WTC11 (cell line): ENCODE results near the gene WDR36. TPM values are rescaled to one million over a fixed set of nuclear protein-coding genes. Genes with fewer than 3 reads are reported as not detected.

ENCODE experiments used
- ATAC-seq: fragments of 200-7000 bp; cut with Tn5 transposase; 2 replicates; pipeline ENCODE4 v1.10.0; 2021; ENCODE audit warnings: mild to moderate bottlenecking, moderate library complexity
- CTCF ChIA-PET: fragments of 300-600 bp; sonication (Branson Sonifier 250); formaldehyde crosslinking; loops from one replicate; lab custom pipeline; 2021; ENCODE audit warnings: antibody characterized with exemption; lab: Charles Lee
- POLR2A ChIA-PET: fragments of 350-600 bp; sonication (Branson Sonifier 250); formaldehyde crosslinking; loops from one replicate; lab custom pipeline; 2021; ENCODE audit warnings: antibody characterized with exemption; lab: Charles Lee
- DNase-seq: peaks from one replicate; pipeline ENCODE4 v3.0.0; 2021; ENCODE audit warnings: low spot score
- H3K27ac Mint-ChIP-seq: 2 replicates; pipeline ENCODE4 v1.8.0; 2021; ENCODE audit warnings: mixed read lengths
- H3K27me3 Mint-ChIP-seq: 2 replicates; pipeline ENCODE4 v1.8.0; 2021; ENCODE audit warnings: low read depth, mild to moderate bottlenecking, moderate library complexity, mixed read lengths
- H3K36me3 Mint-ChIP-seq: 2 replicates; pipeline ENCODE4 v1.8.0; 2021; ENCODE audit warnings: mixed read lengths
- H3K4me1 Mint-ChIP-seq: 2 replicates; pipeline ENCODE4 v1.8.0; 2022; ENCODE audit warnings: mixed read lengths
- H3K4me3 Mint-ChIP-seq: 2 replicates; pipeline ENCODE4 v1.8.0; 2021; ENCODE audit warnings: mild to moderate bottlenecking, moderate library complexity, mixed read lengths
- H3K9me3 Mint-ChIP-seq: 2 replicates; pipeline ENCODE4 v1.8.0; 2021; ENCODE audit warnings: mixed read lengths
- E2F1 ChIP-seq: sonication (generic); formaldehyde crosslinking; IDR thresholded peaks from 2 replicates; pipeline ENCODE4 v1.8.0; 2022; ENCODE audit warnings: mild to moderate bottlenecking, missing genetic modification reagents
- E2F5 ChIP-seq: sonication (generic); formaldehyde crosslinking; IDR thresholded peaks from 2 replicates; pipeline ENCODE4 v1.8.1; 2022; ENCODE audit warnings: mild to moderate bottlenecking, moderate library complexity, missing genetic modification reagents
- ERG ChIP-seq: fragments of 250-450 bp; sonication (Bioruptor Pico); IDR thresholded peaks from 2 replicates; pipeline ENCODE4 v1.8.0; 2021; ENCODE audit warnings: mild to moderate bottlenecking
- MLX ChIP-seq: sonication (generic); formaldehyde crosslinking; IDR thresholded peaks from 2 replicates; pipeline ENCODE4 v1.8.1; 2023; ENCODE audit warnings: mild to moderate bottlenecking, missing genetic modification reagents, moderate library complexity
- NFATC4 ChIP-seq: fragments of 250-450 bp; sonication (Bioruptor Pico); IDR thresholded peaks from 2 replicates; pipeline ENCODE4 v1.9.0; 2021; ENCODE audit warnings: mild to moderate bottlenecking
- NR2C2 ChIP-seq: sonication (generic); formaldehyde crosslinking; IDR thresholded peaks from 2 replicates; pipeline ENCODE4 v1.8.0; 2022; ENCODE audit warnings: mild to moderate bottlenecking, missing genetic modification reagents
- PRDM15 ChIP-seq: sonication (generic); formaldehyde crosslinking; IDR thresholded peaks from 2 replicates; pipeline ENCODE4 v1.8.0; 2022; ENCODE audit warnings: missing genetic modification reagents
- SMAD3 ChIP-seq: sonication (generic); formaldehyde crosslinking; IDR thresholded peaks from 2 replicates; pipeline ENCODE4 v1.8.0; 2022; ENCODE audit warnings: missing genetic modification reagents, mild to moderate bottlenecking, borderline replicate concordance
- SMAD4 ChIP-seq: sonication (generic); formaldehyde crosslinking; IDR thresholded peaks from 2 replicates; pipeline ENCODE4 v1.8.0; 2022; ENCODE audit warnings: mild to moderate bottlenecking, missing genetic modification reagents
- SP1 ChIP-seq: sonication (generic); formaldehyde crosslinking; conservative IDR thresholded peaks from 2 replicates; pipeline ENCODE4 v1.8.1; 2022; ENCODE audit warnings: missing genetic modification reagents
- TP53 ChIP-seq: sonication (generic); formaldehyde crosslinking; IDR thresholded peaks from 2 replicates; pipeline ENCODE4 v1.8.1; 2023; ENCODE audit warnings: mild to moderate bottlenecking, missing genetic modification reagents
- ZNF416 ChIP-seq: fragments of 250-450 bp; sonication (Bioruptor Pico); IDR thresholded peaks from 2 replicates; pipeline ENCODE4 v1.9.0; 2021; ENCODE audit warnings: mild to moderate bottlenecking, inconsistent platforms
- ZNF532 ChIP-seq: fragments of 250-450 bp; sonication (Bioruptor Pico); IDR thresholded peaks from 2 replicates; pipeline ENCODE4 v1.9.0; 2021; ENCODE audit warnings: mild to moderate bottlenecking, borderline replicate concordance
- ZSCAN18 ChIP-seq: fragments of 250-450 bp; sonication (Bioruptor Pico); IDR thresholded peaks from 2 replicates; pipeline ENCODE4 v2.1.2; 2022; ENCODE audit warnings: mild to moderate bottlenecking, moderate library complexity
- total RNA-seq: library from RNA; stranded (reverse); gene quantifications from 3 replicates; pipeline ENCODE4 v1.2.3, GENCODE V29; 2021
- TF ChIP-seq, protein P1 (sequence below): sonication (generic); formaldehyde crosslinking; IDR thresholded peaks from 2 replicates; pipeline ENCODE4 v1.8.1; 2022; ENCODE audit warnings: mild to moderate bottlenecking, missing genetic modification reagents, moderate library complexity, borderline replicate concordance
- TF ChIP-seq, protein P2 (sequence below): sonication (generic); formaldehyde crosslinking; IDR thresholded peaks from 2 replicates; pipeline ENCODE4 v1.8.0; 2022; ENCODE audit warnings: mild to moderate bottlenecking, missing genetic modification reagents
- TF ChIP-seq, protein P3 (sequence below): sonication (generic); formaldehyde crosslinking; IDR thresholded peaks from 2 replicates; pipeline ENCODE4 v1.8.1; 2022; ENCODE audit warnings: low read depth, missing genetic modification reagents, borderline replicate concordance

The WDR36 gene
- total RNA-seq, 1 experiment from 2014 or later: 34.1 TPM

GRCh38 chr5:111119856-111120255 is 27.7 kb downstream of the WDR36 start:
- H3K4me1 Mint-ChIP-seq: peaks cover 47% of the 10 kb centered on the region
- H3K4me3 Mint-ChIP-seq: no peak overlapping the region
- no peak overlapping the region for H3K27ac Mint-ChIP-seq
- H3K9me3 Mint-ChIP-seq: no peaks in the 10 kb centered on the region
- H3K27me3 Mint-ChIP-seq: no peaks in the 10 kb centered on the region
- ATAC-seq (no peak), DNase-seq (no peak)
- H3K36me3 Mint-ChIP-seq: peaks cover 42% of the 10 kb centered on the region
- no peak for TF ChIP-seq MLX
- TF ChIP-seq, protein P1, sequence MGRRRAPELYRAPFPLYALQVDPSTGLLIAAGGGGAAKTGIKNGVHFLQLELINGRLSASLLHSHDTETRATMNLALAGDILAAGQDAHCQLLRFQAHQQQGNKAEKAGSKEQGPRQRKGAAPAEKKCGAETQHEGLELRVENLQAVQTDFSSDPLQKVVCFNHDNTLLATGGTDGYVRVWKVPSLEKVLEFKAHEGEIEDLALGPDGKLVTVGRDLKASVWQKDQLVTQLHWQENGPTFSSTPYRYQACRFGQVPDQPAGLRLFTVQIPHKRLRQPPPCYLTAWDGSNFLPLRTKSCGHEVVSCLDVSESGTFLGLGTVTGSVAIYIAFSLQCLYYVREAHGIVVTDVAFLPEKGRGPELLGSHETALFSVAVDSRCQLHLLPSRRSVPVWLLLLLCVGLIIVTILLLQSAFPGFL (CRISPR knock-in tag): no peak
- no peak for TF ChIP-seq NFATC4 (CRISPR knock-in tag)
- no peak for TF ChIP-seq TP53 (CRISPR knock-in tag)
- TF ChIP-seq ZNF532: no peak
- ChIA-PET CTCF (no interaction called here), POLR2A (no interaction called here)

DNA sequence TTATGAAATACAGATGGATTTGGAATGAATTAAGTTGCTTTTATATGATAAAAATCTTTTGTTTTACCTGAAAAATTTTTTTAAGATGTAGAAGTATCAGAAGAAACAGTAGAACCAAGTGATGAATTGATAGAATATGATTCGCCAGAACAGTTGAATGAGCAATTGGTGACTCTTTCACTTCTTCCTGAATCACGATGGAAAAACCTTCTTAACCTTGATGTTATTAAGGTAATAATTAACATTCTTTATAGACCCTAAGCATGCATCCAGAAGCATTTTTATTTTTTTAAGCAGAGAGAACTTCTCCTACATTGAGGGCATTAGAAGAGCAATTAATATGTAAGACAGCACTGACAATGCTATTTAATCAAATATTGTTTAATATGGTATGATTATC is 28.8 kb downstream of the WDR36 start:
- POLR2A ChIA-PET: no interaction called here
- CTCF ChIA-PET: no interaction called here
- no peaks in the 10 kb centered on the region for H3K9me3 Mint-ChIP-seq
- TF ChIP-seq NR2C2 (CRISPR knock-in tag): no peak
- TF ChIP-seq, protein P2, sequence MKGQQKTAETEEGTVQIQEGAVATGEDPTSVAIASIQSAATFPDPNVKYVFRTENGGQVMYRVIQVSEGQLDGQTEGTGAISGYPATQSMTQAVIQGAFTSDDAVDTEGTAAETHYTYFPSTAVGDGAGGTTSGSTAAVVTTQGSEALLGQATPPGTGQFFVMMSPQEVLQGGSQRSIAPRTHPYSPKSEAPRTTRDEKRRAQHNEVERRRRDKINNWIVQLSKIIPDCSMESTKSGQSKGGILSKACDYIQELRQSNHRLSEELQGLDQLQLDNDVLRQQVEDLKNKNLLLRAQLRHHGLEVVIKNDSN (CRISPR knock-in tag): no peak
- no peak for TF ChIP-seq SP1 (CRISPR knock-in tag)
- no peak for TF ChIP-seq PRDM15 (CRISPR knock-in tag)
- TF ChIP-seq ERG: no peak
- TF ChIP-seq ZNF416 (CRISPR knock-in tag): no peak
- TF ChIP-seq E2F1 (CRISPR knock-in tag): no peak
- TF ChIP-seq SMAD4 (CRISPR knock-in tag): no peak
- no peak for TF ChIP-seq SMAD3 (CRISPR knock-in tag)
- TF ChIP-seq ZSCAN18 (CRISPR knock-in tag): no peak
- TF ChIP-seq, protein P3, sequence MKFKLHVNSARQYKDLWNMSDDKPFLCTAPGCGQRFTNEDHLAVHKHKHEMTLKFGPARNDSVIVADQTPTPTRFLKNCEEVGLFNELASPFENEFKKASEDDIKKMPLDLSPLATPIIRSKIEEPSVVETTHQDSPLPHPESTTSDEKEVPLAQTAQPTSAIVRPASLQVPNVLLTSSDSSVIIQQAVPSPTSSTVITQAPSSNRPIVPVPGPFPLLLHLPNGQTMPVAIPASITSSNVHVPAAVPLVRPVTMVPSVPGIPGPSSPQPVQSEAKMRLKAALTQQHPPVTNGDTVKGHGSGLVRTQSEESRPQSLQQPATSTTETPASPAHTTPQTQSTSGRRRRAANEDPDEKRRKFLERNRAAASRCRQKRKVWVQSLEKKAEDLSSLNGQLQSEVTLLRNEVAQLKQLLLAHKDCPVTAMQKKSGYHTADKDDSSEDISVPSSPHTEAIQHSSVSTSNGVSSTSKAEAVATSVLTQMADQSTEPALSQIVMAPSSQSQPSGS (CRISPR knock-in tag): no peak
- TF ChIP-seq E2F5 (CRISPR knock-in tag): no peak

More for the DNA sequence above, 28.8 kb downstream of the WDR36 start:
- Mint-ChIP-seq H3K4me1 (peaks cover 38% of the 10 kb centered on the region), H3K27ac (no peak overlapping the region), H3K4me3 (no peak overlapping the region), H3K27me3 (no peaks in the 10 kb centered on the region), H3K36me3 (peaks cover 42% of the 10 kb centered on the region)
- no peak for DNase-seq
- no peak for ATAC-seq
